ENCODE measurements around the gene CDNF.

CDNF gene

DNA sequence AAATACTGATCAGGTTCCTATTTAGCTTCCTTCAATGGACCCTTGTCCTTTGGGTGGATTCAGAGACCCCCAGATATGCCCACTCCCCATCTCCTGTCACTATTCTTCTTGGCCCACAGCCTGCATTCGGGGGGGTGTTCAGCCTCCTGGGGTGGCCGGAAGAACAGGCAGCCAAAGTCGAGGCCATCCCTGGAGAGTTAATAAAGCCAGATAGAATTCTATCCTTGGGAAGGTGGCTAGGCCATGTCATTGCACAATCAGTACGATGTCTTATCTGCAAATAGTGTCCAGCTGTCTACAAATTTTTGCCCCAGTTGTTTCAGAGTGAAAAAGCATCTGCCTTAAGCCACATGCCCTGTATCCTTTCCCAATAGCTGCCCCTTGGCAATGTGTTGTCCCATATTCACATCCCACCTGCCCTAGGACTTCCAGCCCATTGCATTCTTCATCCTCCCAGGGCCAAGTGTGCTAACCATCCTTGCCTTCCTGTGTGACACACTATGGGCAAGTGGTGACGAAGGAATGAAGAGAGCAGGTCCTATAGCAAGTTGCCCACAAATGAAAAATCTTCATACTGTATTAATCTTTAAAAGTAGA is 53.3 kb downstream of the CDNF start:
- no peak for DNase-seq

DNA sequence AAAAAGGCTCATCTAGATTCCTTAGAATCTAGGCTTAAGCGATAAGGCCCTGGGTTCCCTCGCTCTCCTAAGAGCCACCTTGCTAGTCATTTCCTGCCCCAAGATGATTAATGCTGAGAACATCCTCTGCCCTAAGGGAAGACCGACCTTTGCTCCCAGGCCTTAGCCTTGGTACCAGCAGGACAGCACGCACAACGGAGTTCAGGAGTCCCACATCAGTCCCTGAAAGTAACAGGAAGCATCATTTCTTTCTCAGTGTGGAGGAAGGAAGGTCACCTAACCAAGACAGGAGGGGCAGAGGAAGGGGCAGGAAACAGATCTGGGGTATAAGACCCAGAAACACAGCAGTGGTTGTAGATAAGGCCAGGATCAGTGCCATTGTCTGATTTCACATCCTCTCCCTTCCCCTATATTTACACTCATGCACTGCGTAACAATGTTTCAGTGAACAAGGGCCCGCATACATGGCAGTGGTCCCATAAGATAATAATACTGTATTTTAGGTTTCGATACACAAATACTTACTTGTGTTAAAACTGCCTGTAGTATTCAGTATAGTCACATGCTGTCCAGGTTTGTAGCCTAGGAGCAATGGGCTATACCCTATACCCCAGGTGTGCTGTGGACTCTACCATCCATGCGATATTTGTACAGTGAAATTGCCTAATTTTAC is 55.0 kb downstream of the CDNF start:
- no peak for DNase-seq

DNA sequence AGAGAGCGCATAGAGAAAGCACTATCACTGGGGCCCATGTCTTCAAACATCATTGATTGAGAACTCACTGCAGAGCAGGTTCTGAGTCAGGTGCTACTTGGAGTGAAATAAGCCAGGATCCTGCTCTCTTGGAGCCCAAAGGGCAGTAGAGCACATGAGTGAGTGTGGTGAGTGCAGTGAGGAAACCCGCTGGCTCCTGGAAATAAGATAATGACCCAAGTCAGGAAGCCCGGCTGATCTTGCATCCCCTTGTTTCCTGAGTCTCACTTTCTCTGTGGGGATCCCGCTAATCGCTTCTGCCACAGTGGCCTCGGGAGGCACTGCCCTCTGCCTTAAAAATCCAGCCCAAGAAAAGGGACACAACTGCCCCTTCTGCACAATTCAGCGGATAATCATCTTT is 56.1 kb downstream of the CDNF start:
- no peak for DNase-seq

DNA sequence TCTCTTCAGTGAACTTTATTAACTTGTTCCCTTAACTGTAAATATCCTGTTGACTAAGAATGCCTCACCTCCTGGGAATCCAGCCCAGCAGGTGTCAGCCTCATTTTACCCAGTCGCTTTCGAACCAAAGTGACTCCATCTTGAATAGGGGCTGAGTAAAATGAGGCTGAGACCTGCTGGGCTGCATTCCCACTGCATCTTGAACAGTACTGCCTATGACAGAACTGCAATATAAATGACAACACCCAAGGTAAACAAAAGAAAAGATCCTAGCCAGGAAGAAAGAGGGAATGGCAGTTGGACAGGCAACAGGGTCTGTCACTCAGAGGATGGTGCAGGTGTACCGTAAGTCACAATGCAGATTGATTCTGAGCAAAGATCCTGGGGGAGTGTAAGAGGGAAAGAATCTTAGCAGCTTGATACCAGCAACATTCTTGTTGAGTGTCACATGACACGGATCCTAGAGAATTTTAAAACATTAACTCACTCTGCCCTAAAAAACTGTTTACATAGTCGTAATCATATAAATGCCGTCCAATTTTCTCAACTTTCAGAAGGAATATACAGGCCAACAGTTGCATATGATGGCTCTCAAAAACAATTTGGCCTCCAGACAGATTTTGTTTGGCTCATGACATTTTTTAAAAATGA is 58.7 kb downstream of the CDNF start:
- DNase-seq = no peak

DNA sequence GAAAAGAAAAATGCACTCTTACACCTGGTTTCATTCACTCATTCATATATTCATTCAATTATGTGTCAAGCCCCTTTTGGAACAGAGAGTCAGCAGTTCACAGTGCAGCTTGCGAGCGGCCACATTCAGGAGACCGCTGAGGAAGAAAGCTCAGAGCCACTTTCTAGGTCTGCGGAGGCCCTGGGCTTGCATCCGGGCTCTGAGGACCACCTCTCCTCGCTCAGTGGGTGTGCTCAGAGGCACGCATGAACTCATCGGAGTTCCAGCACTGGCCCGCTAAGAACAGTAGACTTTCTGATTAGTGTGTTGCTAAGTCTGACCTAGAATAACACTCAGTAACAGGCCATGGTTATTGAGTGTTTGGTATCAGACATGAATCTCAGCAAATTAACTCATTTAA is 61.3 kb downstream of the CDNF start:
- no peak for DNase-seq

DNA sequence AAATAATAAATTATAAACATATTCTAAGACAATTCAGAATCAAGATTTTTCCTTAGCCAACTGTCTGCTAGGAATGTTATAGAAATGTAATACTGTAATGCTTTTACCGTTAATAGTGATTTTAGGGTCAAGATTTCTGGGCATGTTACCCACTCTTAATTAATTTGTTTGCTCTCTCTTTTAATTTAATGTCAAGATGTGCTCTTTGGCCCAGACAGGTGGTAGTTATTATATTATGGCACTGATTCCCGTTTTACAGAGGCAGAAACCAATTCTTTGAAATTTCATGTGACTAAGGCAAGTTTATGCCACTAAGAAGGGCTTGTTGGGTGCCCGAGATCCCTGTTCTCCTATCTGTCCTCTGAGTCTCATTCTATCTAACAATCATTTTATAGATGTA is 62.2 kb downstream of the CDNF start:
- DNase-seq = no peak

DNA sequence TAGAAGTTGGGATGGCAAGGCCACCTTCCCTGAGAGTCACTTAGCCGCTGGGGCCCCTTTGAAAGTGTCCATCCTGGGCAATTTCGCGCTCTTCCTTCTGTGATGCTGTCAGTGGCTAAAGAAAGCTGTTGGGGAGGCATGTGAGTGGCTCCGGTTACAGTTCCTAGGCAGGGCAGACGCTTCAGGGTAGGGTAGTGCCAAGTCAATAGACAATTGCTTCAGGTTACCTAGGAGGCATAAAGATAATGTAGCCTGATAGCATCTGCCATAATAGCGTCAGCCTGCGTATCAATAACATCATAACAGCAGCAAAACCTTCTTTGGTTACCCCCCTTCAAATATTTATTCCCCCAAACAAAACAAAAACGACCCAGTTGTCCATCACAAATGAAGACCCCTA is 63.0 kb downstream of the CDNF start, which contains the start of gene FAM107B:
Gene FAM107B, minus strand, starts transcription at position 101 of the 400 bp plus-strand sequence. CDS start 234 bp downstream, outside the sequence.
- no peak for DNase-seq

DNA sequence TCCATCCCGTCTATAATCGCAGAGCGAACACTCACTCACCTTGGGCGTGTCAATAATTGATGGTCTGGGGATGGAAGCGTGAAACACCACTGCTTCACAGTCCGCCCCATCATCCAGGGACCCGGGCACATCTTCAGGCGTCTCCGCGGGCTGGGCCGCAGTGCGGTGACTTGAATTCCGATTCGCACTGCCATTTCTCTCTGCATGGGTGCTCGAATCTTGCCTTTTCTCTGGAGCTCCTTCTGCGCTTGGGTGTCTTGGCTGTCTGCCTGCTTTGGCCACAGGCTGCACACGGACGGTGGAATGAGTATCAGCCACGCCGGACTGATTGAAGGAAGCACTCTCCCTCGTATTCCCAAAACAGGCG is 63.6 kb downstream of the CDNF start:
- DNase-seq = no peak

DNA sequence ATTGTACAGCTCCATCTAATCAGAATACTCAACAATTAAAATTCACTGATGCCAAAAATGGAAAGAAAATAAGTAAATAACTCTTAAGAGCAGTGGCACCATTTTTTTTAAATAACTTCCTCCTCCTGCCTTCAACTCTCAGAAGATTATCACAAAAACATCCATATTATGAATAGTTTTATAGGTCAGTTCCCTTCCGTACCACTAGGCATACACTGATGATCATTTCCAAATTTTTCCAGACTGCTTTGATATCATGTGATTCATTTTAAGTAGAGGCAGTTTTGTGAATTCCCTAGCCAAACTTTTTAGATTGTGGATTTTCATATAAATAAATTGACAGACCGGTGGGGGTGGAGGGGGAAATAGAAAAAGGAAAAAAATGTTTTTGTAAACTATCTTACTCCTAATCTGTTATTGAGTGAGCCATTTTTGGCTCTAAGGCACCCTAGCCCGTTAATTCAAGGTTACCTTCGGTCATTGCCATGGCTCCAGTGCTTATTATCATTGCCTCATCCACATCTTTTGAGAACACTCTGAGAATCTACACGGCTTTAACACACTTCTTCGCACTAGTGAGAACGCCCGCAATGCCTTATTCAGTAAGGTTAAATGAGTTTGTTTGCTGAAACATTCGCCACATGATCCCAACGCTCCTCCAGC is 64.2 kb downstream of the CDNF start:
- no peak for DNase-seq

DNA sequence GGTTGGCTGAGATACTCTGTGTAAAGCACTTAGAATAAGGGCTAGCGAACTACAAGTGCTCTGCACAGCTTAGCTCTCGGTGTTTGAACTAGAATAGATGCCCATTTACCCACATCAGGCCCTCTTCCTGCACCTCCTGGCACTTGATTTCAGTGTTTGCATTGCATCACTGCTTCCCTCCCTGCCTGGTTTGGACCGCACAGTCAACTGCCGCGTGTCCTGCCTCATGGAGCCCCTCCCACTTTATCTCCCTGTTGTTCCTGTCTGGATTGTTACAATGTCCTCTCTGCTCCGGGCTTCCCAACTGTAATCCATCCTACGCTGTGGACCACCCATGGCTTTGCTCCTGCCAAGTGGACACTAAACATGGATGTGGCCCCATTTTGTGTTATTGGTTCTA is 65.4 kb downstream of the CDNF start:
- DNase-seq = no peak

DNA sequence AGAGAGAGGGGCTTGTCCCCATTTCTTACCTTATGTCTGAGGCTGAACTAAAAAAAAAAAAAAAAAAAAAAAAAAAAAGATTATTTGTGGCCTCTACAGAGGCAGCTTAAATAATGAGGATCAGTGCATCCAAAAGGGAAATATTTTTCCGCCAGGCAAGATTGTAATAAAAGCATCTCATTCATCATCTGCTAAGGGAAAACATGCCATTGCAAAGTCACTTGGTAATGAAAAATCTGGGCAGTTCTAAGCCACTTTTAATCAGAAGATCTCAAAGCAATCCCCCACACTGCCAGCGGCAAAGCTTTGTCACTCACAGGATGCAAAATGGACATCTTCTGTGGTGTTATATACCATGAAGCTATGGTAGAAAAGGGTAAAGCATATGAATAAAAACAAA is 66.9 kb downstream of the CDNF start:
- DNase-seq = no peak

All from NCI-H82 (cell line).